HUES6 (cell line): ENCODE data around the gene PUDP.

Experiments
- H3K27ac ChIP-seq: 2 replicates; pipeline ENCODE4 v1.7.0; 2013; ENCODE audit warnings: low read depth, mild to moderate bottlenecking, low read length, inconsistent platforms
- H3K27me3 ChIP-seq: 2 replicates; pipeline ENCODE4 v1.6.1; 2013; ENCODE audit warnings: low read length; ENCODE audit not compliant: control insufficient read depth, insufficient read depth
- H3K36me3 ChIP-seq: 2 replicates; pipeline ENCODE4 v1.6.1; 2013; ENCODE audit warnings: low read length; ENCODE audit not compliant: control insufficient read depth, insufficient read depth
- H3K4me1 ChIP-seq: 2 replicates; pipeline ENCODE4 v1.6.1; 2013; ENCODE audit warnings: low read length; ENCODE audit not compliant: control insufficient read depth, insufficient read depth
- H3K4me3 ChIP-seq: 2 replicates; pipeline ENCODE4 v1.5.1; 2013; ENCODE audit warnings: low read depth, low read length
- H3K9ac ChIP-seq: one replicate; pipeline ENCODE4 v1.6.1; 2013; ENCODE audit warnings: mild to moderate bottlenecking, low read length
- H3K9me3 ChIP-seq: 2 replicates; pipeline ENCODE4 v1.6.1; 2013; ENCODE audit warnings: low read depth, low read length; ENCODE audit not compliant: control insufficient read depth, insufficient read depth

PUDP gene

GRCh38 chrX:7086384-7086783, 61.6 kb downstream of the PUDP start:
- H3K4me1 ChIP-seq: peaks cover 22% of the 10 kb centered on the region
- H3K9me3 ChIP-seq: no peaks in the 10 kb centered on the region
- H3K27me3 ChIP-seq: no peaks in the 10 kb centered on the region
- H3K4me3 ChIP-seq: no peak overlapping the region
- no peak overlapping the region for H3K27ac ChIP-seq
- no peak overlapping the region for H3K9ac ChIP-seq
- H3K36me3 ChIP-seq: no peaks in the 10 kb centered on the region; the same call in 1 of the 2 replicates

- no peak overlapping the region for H3K4me3 ChIP-seq
- no peak overlapping the region for H3K27ac ChIP-seq
- H3K36me3 ChIP-seq: no peaks in the 10 kb centered on the region; the same call in 1 of the 2 replicates
- H3K9me3 ChIP-seq: no peaks in the 10 kb centered on the region
- no peak overlapping the region for H3K9ac ChIP-seq
- peaks cover 22% of the 10 kb centered on the region for H3K4me1 ChIP-seq
- no peaks in the 10 kb centered on the region for H3K27me3 ChIP-seq
These were observed 62.1 kb downstream of the PUDP start for GRCh38 chrX:7085879-7086278.

GRCh38 chrX:7084841-7085240, 63.1 kb downstream of the PUDP start:
- H3K4me3 ChIP-seq: no peak overlapping the region
- H3K9me3 ChIP-seq: no peaks in the 10 kb centered on the region
- no peak overlapping the region for H3K27ac ChIP-seq
- no peak overlapping the region for H3K9ac ChIP-seq
- no peaks in the 10 kb centered on the region for H3K27me3 ChIP-seq
- peaks cover 22% of the 10 kb centered on the region for H3K4me1 ChIP-seq
- no peaks in the 10 kb centered on the region; the same call in 1 of the 2 replicates for H3K36me3 ChIP-seq

- Histone ChIP-seq H3K27ac (no peak overlapping the region), H3K4me3 (no peak overlapping the region), H3K4me1 (peaks cover 14% of the 10 kb centered on the region; the same call in 1 of the 2 replicates), H3K9me3 (no peaks in the 10 kb centered on the region), H3K36me3 (no peaks in the 10 kb centered on the region; the same call in 1 of the 2 replicates), H3K9ac (no peak overlapping the region), H3K27me3 (no peaks in the 10 kb centered on the region)
These were observed 64.2 kb downstream of the PUDP start for GRCh38 chrX:7083468-7084396.

GRCh38 chrX:7083021-7083420, 64.9 kb downstream of the PUDP start:
- H3K4me3 ChIP-seq: no peak overlapping the region
- H3K9ac ChIP-seq: no peak overlapping the region
- H3K9me3 ChIP-seq: no peaks in the 10 kb centered on the region
- H3K27me3 ChIP-seq: no peaks in the 10 kb centered on the region
- peaks cover 14% of the 10 kb centered on the region; the same call in 1 of the 2 replicates for H3K4me1 ChIP-seq
- H3K27ac ChIP-seq: no peak overlapping the region
- H3K36me3 ChIP-seq: no peaks in the 10 kb centered on the region; the same call in 1 of the 2 replicates

GRCh38 chrX:7082556-7082955, 65.4 kb downstream of the PUDP start:
- Histone ChIP-seq H3K27ac (no peak overlapping the region), H3K4me1 (peaks cover 16% of the 10 kb centered on the region; the same call in 1 of the 2 replicates)

GRCh38 chrX:7077241-7078230, 70.4 kb downstream of the PUDP start:
- H3K36me3 ChIP-seq: no peaks in the 10 kb centered on the region
- H3K27me3 ChIP-seq: no peaks in the 10 kb centered on the region
- no peak overlapping the region for H3K27ac ChIP-seq
- H3K9ac ChIP-seq: no peak overlapping the region
- no peaks in the 10 kb centered on the region for H3K9me3 ChIP-seq
- no peak overlapping the region for H3K4me3 ChIP-seq
- H3K4me1 ChIP-seq: peaks cover 9% of the 10 kb centered on the region; the same call in 1 of the 2 replicates

More at GRCh38 chrX:7082556-7082955, 65.4 kb downstream of the PUDP start:
- H3K27me3 ChIP-seq: no peaks in the 10 kb centered on the region
- H3K9ac ChIP-seq: no peak overlapping the region
- H3K36me3 ChIP-seq: no peaks in the 10 kb centered on the region; the same call in 1 of the 2 replicates
- H3K4me3 ChIP-seq: no peak overlapping the region
- H3K9me3 ChIP-seq: no peaks in the 10 kb centered on the region

- H3K4me3 ChIP-seq: no peak overlapping the region
- no peaks in the 10 kb centered on the region for H3K9me3 ChIP-seq
- no peak overlapping the region for H3K27ac ChIP-seq
- peaks cover 9% of the 10 kb centered on the region; the same call in 1 of the 2 replicates for H3K4me1 ChIP-seq
- no peaks in the 10 kb centered on the region for H3K27me3 ChIP-seq
- H3K9ac ChIP-seq: no peak overlapping the region
- H3K36me3 ChIP-seq: no peaks in the 10 kb centered on the region
These were observed 71.7 kb downstream of the PUDP start for GRCh38 chrX:7076245-7076661.

GRCh38 chrX:7074908-7075204, 73.1 kb downstream of the PUDP start:
- H3K9me3 ChIP-seq: no peaks in the 10 kb centered on the region
- H3K4me3 ChIP-seq: no peak overlapping the region
- H3K4me1 ChIP-seq: peaks cover 9% of the 10 kb centered on the region; the same call in 1 of the 2 replicates
- H3K27me3 ChIP-seq: no peaks in the 10 kb centered on the region
- no peaks in the 10 kb centered on the region for H3K36me3 ChIP-seq
- no peak overlapping the region for H3K27ac ChIP-seq
- H3K9ac ChIP-seq: no peak overlapping the region

- Histone ChIP-seq H3K27ac (no peak overlapping the region), H3K36me3 (no peaks in the 10 kb centered on the region), H3K4me1 (peaks cover 9% of the 10 kb centered on the region; the same call in 1 of the 2 replicates)
These were observed 73.6 kb downstream of the PUDP start for GRCh38 chrX:7074148-7074907.

More at GRCh38 chrX:7074148-7074907, 73.6 kb downstream of the PUDP start:
- H3K9ac ChIP-seq: no peak overlapping the region
- no peaks in the 10 kb centered on the region for H3K9me3 ChIP-seq
- H3K27me3 ChIP-seq: no peaks in the 10 kb centered on the region
- H3K4me3 ChIP-seq: no peak overlapping the region
